HepG2 (cell line): Measurements from ENCODE around the gene PFDN2.

ENCODE experiments used
- EP300 ChIP-seq, 3 experiments: sonication (generic) in 1 of 3; formaldehyde crosslinking in 1 of 3; IDR thresholded peaks; 2 replicates each; pipeline versions ENCODE4 v1.5.1 to v1.6.1; 2011 to 2020; ENCODE audit warnings: low read depth in 2 of 3, low read length in 2 of 3, borderline replicate concordance in 1 of 3, improper control_type of control experiment in 1 of 3, mild to moderate bottlenecking in 1 of 3, missing genetic modification reagents in 1 of 3, moderate library complexity in 1 of 3
- GTF2F1 ChIP-seq: fragments of 150-350 bp; IDR thresholded peaks from 2 replicates; pipeline ENCODE4 v1.6.1; 2014; ENCODE audit warnings: low read length
- POLR2AphosphoS5 ChIP-seq: IDR thresholded peaks from 2 replicates; pipeline ENCODE4 v1.6.1; 2012; ENCODE audit warnings: low read depth, low read length
- SALL2 ChIP-seq: sonication (generic); formaldehyde crosslinking; IDR thresholded peaks from 2 replicates; pipeline ENCODE4 v1.8.1; 2023; ENCODE audit warnings: mild to moderate bottlenecking, missing genetic modification reagents, inconsistent platforms
- ZNF7 ChIP-seq: IDR thresholded peaks from 2 replicates; pipeline ENCODE4 v1.6.1; 2016; ENCODE audit warnings: missing biosample characterization, missing genetic modification reagents
- TF ChIP-seq, protein P1 (sequence below): sonication (generic); formaldehyde crosslinking; IDR thresholded peaks from 2 replicates; pipeline ENCODE4 v1.8.0; 2022; ENCODE audit warnings: missing genetic modification reagents, mild to moderate bottlenecking, borderline replicate concordance
- TF ChIP-seq, protein P2 (sequence below): sonication (generic); formaldehyde crosslinking; IDR thresholded peaks from 2 replicates; pipeline ENCODE4 v1.5.0; 2020; ENCODE audit warnings: mild to moderate bottlenecking, missing genetic modification reagents, moderate library complexity
- TF ChIP-seq, protein P3 (sequence below): sonication (generic); formaldehyde crosslinking; IDR thresholded peaks from 2 replicates; pipeline ENCODE4 v1.4.0; 2020; ENCODE audit warnings: mild to moderate bottlenecking, missing genetic modification reagents

DNA sequence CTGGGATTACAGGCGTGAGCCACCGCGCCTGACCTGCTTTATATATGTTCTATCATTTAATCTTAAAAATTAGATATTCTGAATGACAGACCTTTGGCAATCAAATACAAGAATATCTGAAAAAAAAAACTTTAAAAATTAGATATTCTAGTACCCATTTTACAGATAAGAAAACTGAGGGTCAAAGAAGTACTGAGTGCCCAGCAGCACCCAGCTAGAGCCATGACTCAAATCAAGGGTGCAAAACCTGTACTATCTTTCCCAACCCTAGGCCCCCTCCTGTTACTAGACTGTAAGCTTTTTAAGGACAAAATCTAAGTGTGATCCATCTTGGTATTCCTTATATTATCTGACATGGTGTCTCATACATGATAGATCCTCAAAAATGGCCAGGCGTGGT, 56.4 kb downstream of the PFDN2 start:
- no peak for TF ChIP-seq POLR2AphosphoS5
- TF ChIP-seq ZNF7 (CRISPR knock-in tag), result no peak
- TF ChIP-seq, protein P1, sequence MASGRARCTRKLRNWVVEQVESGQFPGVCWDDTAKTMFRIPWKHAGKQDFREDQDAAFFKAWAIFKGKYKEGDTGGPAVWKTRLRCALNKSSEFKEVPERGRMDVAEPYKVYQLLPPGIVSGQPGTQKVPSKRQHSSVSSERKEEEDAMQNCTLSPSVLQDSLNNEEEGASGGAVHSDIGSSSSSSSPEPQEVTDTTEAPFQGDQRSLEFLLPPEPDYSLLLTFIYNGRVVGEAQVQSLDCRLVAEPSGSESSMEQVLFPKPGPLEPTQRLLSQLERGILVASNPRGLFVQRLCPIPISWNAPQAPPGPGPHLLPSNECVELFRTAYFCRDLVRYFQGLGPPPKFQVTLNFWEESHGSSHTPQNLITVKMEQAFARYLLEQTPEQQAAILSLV (CRISPR knock-in tag), result no peak
- no peak for TF ChIP-seq GTF2F1
- TF ChIP-seq, protein P2, sequence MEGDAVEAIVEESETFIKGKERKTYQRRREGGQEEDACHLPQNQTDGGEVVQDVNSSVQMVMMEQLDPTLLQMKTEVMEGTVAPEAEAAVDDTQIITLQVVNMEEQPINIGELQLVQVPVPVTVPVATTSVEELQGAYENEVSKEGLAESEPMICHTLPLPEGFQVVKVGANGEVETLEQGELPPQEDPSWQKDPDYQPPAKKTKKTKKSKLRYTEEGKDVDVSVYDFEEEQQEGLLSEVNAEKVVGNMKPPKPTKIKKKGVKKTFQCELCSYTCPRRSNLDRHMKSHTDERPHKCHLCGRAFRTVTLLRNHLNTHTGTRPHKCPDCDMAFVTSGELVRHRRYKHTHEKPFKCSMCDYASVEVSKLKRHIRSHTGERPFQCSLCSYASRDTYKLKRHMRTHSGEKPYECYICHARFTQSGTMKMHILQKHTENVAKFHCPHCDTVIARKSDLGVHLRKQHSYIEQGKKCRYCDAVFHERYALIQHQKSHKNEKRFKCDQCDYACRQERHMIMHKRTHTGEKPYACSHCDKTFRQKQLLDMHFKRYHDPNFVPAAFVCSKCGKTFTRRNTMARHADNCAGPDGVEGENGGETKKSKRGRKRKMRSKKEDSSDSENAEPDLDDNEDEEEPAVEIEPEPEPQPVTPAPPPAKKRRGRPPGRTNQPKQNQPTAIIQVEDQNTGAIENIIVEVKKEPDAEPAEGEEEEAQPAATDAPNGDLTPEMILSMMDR (CRISPR knock-in tag), result no peak
- no peak for TF ChIP-seq EP300 (IDR thresholded peaks at IDR 0.05; ENCODE audit: low read depth in 2 of 2, low read length in 2 of 2)
- TF ChIP-seq EP300 (CRISPR knock-in tag; IDR thresholded peaks at IDR 0.05; ENCODE audit: borderline replicate concordance), result no peak
- TF ChIP-seq, protein P3, sequence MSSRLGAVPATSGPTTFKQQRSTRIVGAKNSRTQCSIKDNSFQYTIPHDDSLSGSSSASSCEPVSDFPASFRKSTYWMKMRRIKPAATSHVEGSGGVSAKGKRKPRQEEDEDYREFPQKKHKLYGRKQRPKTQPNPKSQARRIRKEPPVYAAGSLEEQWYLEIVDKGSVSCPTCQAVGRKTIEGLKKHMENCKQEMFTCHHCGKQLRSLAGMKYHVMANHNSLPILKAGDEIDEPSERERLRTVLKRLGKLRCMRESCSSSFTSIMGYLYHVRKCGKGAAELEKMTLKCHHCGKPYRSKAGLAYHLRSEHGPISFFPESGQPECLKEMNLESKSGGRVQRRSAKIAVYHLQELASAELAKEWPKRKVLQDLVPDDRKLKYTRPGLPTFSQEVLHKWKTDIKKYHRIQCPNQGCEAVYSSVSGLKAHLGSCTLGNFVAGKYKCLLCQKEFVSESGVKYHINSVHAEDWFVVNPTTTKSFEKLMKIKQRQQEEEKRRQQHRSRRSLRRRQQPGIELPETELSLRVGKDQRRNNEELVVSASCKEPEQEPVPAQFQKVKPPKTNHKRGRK (CRISPR knock-in tag), result no peak
- no peak for TF ChIP-seq SALL2 (CRISPR knock-in tag)
